Omental fat pad (tissue), 4 donors: ENCODE data around the gene MAST3. TPM values are rescaled to one million over a fixed set of nuclear protein-coding genes. Genes with fewer than 3 reads are reported as not detected.

ENCODE experiments used
- ATAC-seq: fragments of 150-250 bp; one replicate; pipeline ENCODE4 v1.9.1; 2016; ENCODE audit warnings: mild to moderate bottlenecking, moderate library complexity; ENCODE audit not compliant: low FRiP score
- DNase-seq: peaks from one replicate; pipeline ENCODE4 v3.0.0-alpha.2; 2019; ENCODE audit warnings: low spot score
- CTCF ChIP-seq, 3 donors: fragments of 450-650 bp; IDR thresholded peaks; one replicate each; pipeline ENCODE4 v1.5.1; 2016 to 2017; ENCODE audit warnings: antibody characterized with exemption in 3 of 3, mild to moderate bottlenecking in 3 of 3, moderate library complexity in 2 of 3
- total RNA-seq, 4 donors: library from RNA; depleted of rRNA; stranded (reverse); fragments of >200 nt; gene quantifications; one replicate each; pipeline ENCODE4 v1.1.0, GENCODE V29; 2016

MAST3 gene
- 10 to 100 TPM in 2 of 4 donors, 1 to 10 TPM in 2; 4.5 to 14.8 (median 8.9) TPM for total RNA-seq

- DNase-seq (no peak), ATAC-seq (peak; percentile 75)
- TF ChIP-seq CTCF (IDR thresholded peaks at IDR 0.05) = no peak
Measured at GRCh38 chr19:18097217-18097992, at the start of gene MAST3. TSS of gene MAST3 (plus strand) at chr19:18097778. CDS start at chr19:18097793, 15 bp downstream.

- no peak for TF ChIP-seq CTCF (IDR thresholded peaks at IDR 0.05)
- peak; percentile 44 for DNase-seq
- ATAC-seq = peak; percentile 58
Measured at GRCh38 chr19:18049385-18049784, 48.2 kb upstream of the MAST3 start.

GRCh38 chr19:18051887-18052286 is 45.7 kb upstream of the MAST3 start:
- DNase-seq (no peak), ATAC-seq (no peak)
- no peak for TF ChIP-seq CTCF (IDR thresholded peaks at IDR 0.05)

GRCh38 chr19:18053576-18054219 is 43.9 kb upstream of the MAST3 start:
- no peak for DNase-seq
- ATAC-seq = no peak
- no peak for TF ChIP-seq CTCF (IDR thresholded peaks at IDR 0.05)

- DNase-seq = no peak
- no peak for ATAC-seq
- TF ChIP-seq CTCF (IDR thresholded peaks at IDR 0.05) = no peak
Measured at GRCh38 chr19:18055967-18056366, 41.6 kb upstream of the MAST3 start.

- TF ChIP-seq CTCF (IDR thresholded peaks at IDR 0.05) = no peak
- ATAC-seq = peak; percentile 16
- DNase-seq = no peak
Measured at GRCh38 chr19:18057557-18057956, 40.0 kb upstream of the MAST3 start.
